GM21529 (cell line): ENCODE data around the gene LPP.

ENCODE experiments used
- ATAC-seq: cut with Tn5 transposase; IDR thresholded peaks from one replicate; pipeline ENCODE4 v1.9.1; 2021; ENCODE audit not compliant: unreplicated experiment

The LPP gene

DNA sequence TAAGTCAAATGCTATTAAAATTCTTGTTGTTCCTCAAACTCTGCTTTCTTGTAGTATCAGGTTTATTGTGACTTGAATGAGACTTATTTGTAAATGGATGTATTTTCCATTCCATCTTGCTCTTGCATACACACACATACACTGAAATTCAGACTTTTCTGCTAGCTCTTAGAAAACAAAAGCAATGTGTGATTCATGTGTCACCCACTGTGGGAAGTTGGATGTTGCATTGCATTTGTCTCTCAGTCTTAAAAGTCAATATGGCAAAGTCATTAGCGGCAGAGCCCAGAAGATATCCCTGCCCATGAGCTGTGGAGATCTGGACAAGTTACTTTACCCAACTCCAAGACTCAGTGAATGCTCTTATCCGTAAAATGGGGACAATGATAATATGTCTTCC lies 660.6 kb downstream of the LPP start:
- ATAC-seq, result no peak

DNA sequence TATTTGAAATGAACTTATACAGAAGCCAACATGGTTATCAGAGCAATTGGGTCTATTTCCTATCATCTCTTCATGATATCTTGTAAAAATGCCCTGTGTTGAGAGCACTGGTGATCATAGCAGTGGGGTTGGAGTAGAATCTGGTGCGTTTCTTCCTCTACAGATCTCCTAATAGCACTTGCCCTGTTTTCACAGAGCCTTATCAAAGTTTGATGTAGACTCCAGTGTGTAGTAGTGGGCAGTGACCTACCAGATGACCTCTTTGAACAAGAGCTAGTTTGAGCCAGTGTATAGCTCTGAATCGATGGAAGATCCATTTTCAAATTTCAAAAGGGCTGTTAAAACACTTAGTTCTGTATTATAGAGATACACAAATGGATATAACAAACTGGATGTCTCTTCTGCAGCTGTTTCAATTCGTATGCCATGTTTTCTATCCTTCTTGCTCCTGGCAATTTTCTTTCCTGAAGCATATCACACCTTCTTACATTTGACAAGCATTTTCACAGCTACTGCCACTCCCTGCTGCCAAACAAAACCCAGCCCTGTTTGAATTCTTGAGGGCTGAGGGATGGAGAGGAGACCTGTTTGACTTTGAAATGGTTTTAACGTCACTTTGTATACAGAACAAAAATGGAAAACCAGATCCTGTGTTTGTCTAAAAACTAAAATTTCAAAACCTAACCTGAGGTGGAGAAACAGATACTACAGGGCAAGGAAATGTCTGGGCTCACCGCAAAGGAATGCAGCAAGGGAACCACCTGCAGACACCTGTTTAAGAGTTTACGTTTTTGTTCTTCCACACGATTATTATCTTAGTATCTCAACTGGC lies 663.4 kb downstream of the LPP start:
- no peak for ATAC-seq

DNA sequence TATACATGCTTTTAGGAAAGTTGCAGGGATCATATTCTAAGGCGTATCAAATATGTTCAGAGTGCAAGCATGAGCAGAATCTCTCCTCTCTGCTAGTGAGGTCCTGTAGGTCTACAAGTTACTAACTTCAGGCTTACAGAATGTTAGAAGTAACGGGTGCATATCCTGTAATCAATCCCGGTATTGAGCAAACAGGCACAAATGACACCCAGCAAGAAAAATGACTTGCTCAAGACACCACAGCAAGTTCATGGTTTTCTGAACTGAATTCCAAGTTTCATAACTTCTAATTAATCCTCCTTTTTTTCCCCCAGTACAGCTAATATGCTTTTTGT lies 663.9 kb downstream of the LPP start:
- ATAC-seq, result no peak

DNA sequence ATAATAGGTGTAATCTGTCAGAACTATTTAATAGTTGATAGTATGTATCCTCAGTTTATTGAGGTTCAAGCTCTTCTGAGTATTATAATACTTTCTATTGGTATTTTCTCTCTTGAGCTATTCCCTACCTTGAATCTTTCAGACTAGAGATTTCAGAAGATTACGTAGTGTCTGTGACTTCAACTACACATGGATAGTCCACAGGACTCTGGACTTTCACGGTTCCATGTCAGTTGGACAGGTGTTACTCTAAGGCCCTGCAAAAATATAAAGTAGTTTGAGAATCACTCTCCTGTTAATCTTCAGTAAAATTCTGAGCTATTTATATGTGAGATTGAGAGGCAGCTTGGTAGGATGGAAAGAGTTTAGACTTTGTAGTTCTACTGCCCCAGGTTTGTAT lies 664.3 kb downstream of the LPP start:
- ATAC-seq, result no peak

DNA sequence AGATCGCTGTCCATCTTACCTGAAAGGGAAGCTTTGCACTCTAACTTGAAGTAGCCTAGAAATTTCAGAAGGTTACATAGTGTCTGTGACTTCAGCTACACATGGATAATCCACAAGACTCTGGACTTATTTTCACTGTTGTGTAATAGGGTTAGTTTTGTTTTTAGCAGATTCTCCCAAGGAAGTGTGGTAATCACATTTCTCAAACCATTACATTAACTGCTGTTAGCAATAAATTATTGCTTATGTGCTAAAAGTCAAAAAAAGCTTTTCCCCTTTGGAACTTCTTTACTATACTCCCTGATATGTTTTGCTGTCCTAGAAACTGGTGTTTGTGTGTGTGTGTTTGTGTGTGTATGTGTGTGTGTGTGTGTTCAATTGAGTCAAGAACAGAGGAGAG lies 666.0 kb downstream of the LPP start:
- no peak for ATAC-seq

DNA sequence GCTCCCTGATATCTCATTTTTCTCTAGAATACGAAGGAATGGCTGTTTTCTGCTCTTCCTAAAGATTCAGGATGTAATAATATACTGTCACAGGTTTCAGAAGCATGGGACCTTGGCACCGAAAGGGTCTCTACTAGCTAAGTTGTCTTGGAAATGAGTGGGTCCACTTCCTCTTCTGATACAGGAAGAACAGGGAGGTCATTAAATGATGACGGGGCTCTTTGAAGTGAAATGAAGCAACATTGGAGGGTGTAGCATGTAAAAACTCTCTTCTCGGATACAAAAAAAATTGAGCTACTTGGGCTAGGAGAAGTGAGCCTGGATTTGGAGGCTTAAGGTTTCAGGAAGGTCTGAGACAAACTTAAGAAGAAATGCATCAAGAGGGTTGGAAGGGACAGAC lies 668.0 kb downstream of the LPP start:
- no peak for ATAC-seq

DNA sequence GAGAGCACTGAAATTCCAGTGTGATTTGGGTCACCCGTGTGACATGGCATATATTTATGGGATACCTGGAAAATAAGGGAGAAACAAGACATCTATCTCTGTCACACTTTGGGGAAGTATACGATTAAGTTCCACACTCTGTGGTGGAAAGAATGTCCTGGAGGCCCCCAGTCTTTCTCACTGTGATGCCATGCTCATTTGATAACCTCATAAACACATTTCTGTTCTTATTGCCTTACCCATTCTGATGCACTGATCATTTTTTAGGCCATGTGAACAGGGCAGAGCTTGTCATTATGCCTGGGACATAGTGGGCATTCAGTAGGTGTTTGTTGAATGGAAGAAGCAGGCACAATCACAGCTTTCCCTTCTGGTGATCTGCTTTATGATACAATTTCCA lies 668.5 kb downstream of the LPP start:
- ATAC-seq, result no peak

DNA sequence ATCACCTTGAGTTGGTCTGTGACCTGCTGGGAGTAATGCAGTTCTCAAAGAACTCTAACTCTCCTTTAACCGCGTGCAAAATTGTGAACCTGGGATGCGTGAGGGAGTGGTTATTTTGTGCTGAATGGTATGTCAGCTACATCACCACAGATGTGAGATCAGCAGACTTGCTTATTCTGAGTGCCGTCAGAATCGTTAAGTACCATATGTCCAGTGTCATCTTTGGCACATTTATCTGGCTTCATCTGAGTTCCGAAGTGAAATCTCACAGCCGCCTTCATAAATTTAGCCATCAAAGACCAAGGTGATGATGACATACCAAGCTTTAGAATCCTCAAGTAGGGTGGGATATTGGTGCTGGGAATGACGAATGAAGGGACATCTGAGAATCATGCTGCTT lies 670.6 kb downstream of the LPP start:
- ATAC-seq, result no peak

DNA sequence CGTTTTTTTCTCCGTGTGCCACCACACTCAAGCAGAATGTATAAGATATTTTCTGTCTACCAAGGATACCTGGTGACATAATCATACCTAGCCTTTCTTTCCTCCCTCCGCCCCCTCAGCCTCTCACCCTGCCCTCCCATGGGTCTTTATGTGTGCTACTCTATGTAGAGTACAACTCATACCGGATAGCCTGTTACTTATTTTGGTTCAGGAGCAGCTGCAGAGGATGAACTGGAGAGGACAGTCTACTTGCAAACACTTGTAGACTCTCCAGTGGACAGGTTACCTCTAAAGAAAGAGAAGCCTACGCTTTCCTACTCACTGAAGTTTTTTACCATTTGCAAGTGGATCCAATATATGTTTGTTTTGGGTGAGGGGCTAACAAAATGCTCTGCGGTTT lies 671.9 kb downstream of the LPP start:
- no peak for ATAC-seq

DNA sequence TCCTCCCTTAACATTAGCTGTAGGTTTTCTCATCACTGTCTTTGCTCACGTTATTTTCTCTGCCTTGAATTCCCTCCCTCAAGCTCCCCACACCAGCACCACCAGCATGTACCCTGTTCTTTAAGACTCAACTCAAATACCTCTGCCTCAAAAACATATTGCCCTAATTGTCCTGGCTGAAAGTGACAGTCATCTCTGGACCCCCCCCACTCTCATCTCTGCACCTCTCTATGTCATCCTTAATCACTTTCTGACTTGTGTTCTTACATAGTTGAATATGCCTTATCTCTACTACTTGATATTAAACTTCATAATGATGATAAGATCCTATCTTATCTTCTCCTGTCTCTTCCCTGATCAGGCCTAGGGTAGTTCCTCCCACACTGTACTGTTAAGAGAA lies 672.6 kb downstream of the LPP start:
- ATAC-seq, result no peak

DNA sequence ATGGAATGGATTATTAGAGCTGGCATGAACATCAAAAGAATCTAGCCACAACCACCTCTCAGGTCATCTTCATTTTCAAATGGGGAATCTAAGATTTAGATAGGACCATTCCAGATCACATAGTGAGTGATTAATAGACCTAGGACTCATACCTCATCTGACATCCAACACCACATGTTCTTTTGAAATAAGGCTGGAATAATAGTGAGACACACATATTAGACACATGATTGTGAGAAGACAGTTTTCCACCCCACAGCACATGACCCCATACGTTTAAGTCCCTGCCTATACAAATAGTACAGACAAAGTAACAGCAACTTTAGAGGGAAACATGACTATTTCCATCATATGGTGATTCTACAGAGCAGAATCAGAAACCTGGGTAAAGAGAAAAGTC lies 673.1 kb downstream of the LPP start:
- ATAC-seq, result no peak

DNA sequence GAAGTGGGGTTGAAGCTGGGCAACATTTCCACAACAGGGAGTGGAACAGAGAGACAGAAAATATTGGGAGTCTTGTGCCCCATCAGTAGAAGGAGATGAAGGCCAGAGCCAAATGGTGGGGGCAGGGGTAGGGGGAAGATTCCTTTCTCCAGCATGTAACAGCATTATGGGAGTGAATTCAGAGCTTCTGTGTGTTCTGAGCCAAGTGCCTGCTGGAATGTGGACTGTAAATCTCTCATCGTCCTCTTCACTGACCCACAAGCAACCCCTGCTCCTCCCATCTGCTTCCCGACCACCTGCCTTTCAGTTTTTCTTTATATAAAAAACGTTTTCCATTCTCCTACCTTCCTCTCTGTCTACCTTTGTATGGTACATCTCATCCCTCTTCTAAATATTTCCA lies 673.6 kb downstream of the LPP start:
- ATAC-seq, result no peak

DNA sequence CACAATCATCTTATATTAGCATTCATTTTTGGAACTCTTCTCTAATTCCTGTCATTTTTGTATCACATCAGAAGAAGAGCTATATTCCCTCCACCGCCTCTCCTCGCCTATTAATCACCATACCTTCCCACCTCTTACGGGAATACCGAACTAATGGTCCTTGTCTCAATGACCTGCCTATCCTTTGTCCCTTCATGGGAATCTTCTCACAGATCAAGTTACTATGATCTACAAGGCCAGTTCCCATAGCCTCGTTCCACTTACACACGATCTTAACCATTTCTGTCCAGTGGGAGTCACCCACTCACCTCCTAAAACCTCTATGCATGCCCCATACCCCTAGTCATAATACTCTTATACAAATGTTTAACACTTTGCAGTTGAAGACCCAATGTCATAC lies 675.2 kb downstream of the LPP start:
- no peak for ATAC-seq

DNA sequence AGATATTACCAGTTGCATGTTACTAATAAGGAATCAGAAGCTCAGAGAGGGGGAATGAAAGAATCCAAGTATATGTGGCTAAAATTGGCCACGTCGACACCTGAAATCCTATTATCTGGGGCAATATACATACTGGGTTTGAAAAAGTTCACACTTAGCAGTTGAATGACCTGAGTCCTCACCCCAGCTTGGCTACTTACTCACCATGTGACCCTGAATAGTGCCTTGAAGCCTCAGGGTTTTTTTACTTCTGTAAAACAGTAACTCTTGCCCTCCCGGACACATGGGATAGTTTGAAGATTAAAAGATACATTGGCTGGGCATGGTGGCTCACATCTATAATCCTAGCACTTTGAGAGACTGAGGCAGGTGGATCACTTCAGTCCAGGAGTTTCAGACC lies 675.6 kb downstream of the LPP start:
- no peak for ATAC-seq

DNA sequence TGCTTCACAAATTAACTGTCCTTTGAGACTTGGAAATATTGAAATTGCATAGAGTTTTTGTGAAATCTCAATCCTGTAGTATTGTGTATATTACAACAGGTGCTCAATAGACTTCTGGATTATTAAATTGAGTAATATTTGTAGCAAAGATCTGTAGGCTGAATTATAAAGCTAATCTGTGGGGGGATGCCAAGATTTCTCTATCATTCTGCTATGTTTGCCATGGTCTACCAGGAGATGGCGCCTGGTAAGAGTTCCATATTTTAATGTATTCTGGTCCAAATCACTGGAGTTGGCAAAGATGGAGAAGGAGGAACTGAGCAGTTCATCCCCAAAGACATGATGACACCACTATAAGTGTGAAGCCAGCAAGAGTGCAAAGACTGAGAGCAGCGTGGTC lies 676.9 kb downstream of the LPP start:
- no peak for ATAC-seq

DNA sequence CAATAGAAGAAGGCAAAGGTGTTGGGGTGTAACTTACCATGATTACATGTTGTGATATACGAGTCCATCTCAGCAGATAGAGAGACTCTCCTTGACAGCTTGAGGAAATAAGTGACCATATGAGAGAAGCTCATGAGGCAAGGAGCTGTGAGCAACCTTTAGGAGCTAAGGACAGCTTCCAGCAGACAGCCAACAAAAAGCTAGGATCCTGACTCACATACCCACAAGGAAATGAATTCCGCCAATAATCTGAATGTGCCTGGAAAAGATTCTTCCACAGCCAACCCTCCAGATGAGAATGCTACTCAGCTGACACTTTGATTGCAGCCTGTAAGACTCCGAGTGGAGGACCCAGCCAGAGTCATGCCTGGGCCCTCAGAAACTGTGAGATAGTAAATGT lies 678.2 kb downstream of the LPP start:
- ATAC-seq, result no peak

DNA sequence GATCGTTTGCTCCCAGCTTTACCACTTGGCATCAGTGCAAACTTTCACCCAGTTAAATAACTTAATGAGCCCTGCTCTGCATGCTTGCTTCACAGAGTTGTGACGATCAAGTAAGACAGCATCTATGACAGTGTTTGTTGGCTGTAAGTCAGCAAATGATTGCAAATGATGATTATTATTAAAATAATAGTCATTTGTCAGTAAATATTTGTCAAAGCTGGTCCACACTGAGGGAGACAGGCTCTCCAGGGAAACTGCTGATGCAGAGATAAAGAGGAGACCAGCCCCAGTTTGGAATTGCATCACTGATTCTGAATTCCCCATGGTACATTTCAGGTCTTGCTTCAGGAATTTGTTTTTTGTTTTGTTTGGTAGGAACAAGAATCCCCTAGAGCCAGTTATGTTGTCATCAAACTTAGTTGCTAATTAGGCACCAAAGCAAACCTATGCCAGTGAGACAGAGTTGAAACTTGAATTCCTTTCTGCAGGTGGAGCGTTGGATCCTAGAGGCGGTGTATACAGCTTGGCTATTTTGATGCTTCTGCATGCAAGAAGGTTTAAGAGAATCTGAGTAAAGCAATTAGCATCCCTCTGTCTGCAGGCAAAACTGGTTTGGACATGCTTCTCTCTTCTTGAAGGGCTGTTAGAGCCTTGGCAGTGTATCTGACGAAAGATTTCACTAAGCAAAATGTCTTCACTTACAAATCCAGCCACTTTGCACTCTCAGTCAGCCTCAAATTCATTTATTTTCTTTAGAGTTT lies 679.2 kb downstream of the LPP start:
- ATAC-seq, result no peak

DNA sequence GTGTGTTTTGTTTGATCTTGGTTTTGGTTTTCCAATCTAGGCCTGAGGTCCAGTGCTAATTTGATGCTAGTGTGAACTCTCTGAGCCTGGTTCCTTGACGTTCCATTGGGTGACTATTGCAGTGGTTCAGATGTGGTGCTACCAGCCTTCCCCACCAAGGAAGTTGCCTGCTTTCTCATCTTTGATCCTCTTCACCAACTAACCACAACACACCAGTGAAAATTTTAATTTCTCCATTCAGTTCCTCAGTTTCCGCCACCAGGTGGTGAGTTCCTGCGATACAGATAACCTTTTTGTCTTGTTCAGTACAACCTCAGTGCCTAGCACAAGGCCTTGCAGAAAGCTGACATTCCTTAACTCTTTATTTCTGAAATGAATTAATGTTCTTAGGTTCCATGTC lies 680.4 kb downstream of the LPP start:
- ATAC-seq, result no peak

DNA sequence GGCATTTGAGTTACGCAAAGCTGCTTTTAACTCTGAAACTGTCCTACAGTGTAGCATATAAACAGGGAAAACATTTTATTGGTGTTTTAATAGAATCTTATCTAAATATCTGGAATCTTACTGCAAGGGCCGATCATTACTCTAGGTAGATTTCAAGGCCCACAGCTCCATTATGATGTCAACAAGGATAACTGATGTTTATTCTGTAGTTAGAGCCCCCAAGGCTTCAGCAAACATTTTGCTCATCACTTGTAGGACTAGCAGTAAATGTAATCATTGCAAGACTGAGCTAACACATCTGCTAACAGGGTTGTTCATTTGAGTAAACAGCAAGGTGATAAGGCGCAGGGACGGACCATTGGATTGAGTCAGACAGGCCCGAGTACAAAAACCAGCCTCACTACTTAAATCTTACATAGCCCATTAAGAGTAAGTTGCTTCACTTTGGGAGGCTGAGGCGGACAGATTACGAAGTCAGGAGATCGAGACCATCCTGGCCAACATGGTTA lies 685.3 kb downstream of the LPP start:
- ATAC-seq, result no peak

DNA sequence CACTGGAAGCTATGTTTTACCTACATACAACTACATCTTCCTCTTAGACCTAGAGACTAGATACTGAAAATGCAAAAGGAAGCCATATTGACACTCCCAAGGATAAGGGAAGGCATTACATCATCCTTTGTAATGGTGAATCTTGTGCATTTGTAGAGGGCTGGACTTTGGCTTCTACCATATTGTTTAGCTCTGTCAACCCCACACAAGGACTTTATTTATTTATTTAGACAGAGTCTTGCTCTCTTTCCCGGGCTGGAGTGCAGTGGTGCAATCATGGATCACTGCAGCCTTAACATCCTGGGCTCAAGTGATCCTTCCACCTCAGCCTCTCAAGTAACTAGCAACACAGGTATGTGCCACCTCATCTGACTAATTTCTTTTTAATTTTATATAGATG lies 686.3 kb downstream of the LPP start:
- ATAC-seq, result no peak

DNA sequence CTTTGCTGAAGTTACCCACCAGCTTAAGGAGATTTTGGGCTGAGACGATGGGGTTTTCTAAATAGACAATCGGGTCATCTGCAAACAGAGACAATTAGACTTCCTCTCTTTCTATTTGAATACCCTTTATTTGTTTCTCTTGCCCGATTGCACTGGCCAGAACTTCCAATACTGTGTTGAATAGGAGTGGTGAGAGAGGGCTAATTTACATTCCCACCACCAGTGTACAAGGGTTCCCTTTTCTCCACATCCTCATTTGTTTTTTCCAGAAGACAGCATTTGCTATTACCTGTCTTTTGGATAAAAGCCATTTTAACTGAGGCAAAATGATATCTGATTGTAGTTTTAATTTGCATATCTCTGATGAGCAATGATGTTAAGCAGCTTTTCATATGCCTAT lies 687.9 kb downstream of the LPP start:
- ATAC-seq, result no peak

DNA sequence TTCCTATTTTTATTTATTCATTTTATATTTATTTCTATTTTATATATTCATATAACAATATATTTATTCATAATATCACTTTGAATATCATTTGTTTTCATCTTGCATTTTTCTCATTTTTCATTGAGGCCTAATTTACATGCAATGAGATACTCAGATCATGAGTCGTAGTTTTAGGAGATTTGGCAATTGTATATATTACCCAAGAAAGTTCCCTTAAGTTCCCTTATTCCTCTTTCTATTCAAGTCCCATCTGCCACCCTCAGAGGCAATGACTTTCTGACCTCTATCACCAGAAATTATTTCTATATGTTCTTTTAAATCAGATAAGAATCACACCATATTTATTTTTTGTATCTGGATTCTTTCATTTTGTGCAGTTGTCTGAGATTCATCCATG lies 688.7 kb downstream of the LPP start:
- no peak for ATAC-seq

DNA sequence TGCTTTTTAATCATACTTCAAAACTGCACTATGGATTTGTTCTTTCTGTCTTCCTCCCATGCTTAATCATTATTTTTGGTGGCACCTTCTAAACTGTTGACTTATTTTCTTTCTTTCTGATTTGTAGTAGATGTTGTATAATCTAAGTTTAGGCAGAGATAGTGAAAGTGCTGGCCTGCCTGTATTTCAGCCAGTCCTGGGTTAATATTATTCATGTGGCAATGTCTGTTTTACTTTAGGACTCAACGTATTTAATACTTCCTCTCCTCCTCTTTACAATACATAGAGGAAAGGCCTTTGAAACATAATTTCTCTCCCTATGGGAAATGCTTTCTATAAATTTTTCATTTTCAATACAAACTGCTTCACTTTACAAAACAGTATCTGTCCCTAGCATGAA lies 690.1 kb downstream of the LPP start:
- ATAC-seq, result no peak
